ENCODE data around the gene INTS14.

Gene INTS14

GRCh38 chr15:65610871-65611718 is at the start of gene INTS14:
INTS14 (minus strand) TSS chr15:65611131; CDS start chr15:65607380, 3,751 bp downstream.
- peak; percentile 95 for DNase-seq

DNA sequence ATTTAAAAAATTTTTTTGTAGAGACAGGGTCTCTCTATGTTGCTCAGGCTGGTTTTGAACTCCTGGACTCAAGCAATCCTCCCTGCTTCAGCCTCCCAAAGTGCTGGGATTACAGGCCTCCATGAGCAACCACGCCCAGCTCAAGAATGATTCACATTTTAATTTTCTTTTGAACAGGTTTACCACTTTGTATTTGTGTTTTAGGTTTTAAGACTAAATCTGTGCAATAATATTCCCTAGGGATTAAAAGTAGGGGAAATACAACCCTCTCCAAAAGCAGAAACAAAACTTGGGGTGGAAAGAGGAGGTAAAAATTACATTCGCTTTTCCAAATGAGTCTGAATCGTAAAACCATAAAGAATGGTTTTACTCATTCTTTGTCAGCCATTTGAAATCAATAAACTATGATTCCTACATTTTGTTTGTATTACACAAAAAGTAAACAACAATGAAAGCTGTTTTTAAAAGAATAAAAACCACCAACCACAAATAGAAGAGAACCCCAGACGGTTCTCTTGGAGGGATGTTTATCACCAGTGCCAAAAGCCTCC is 48.6 kb upstream of the INTS14 start:
- DNase-seq: no peak

GRCh38 chr15:65655457-65655856 is 44.5 kb upstream of the INTS14 start:
- DNase-seq: no peak

DNA sequence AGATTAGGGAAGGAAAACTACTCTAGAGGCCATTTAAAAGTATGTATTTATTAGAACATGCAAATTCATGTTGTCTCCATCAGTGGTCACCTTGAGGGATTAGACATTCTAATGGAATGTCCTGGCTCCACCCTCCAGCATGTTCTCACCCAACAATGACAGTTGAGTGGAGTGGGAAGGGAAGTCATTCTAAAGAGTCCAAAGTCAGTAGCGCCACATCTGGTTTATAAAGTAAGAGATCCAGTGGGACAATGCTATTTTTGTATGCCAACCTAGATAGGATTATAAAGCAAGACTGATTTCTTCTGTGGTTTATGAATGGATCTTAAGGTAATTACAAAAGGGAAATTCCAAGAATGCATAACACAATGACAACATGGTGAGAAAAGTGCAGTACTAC is 44.1 kb upstream of the INTS14 start:
- no peak for DNase-seq

- DNase-seq: no peak
These were observed 43.0 kb upstream of the INTS14 start for GRCh38 chr15:65653801-65654521.

DNA sequence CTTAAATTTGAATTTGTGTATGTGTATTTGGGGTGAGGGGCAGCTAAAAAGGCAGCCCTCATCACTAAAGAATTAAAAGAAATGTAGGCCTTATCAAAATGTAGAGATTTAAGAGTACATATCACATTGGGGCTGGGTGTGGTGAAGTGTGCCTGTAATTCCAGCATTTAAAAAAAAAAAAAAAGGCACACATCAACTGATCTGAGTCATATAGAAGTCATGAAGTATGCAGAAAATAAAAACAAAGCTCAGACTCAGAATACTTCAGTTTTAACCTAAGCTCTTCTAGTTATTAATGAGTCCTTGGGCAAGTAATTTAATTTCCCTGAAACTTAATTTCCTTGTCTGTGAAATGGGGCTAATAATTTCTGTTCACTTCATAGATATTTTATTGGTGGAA is 42.4 kb upstream of the INTS14 start:
- no peak for DNase-seq

GRCh38 chr15:65651831-65652749 is 41.2 kb upstream of the INTS14 start:
- DNase-seq: no peak

- DNase-seq: no peak
These were observed 40.1 kb upstream of the INTS14 start for GRCh38 chr15:65651042-65651322.

GRCh38 chr15:65650312-65651041 is 39.5 kb upstream of the INTS14 start:
- no peak for DNase-seq

GRCh38 chr15:65646486-65646885 is 35.6 kb upstream of the INTS14 start:
- no peak for DNase-seq

DNA sequence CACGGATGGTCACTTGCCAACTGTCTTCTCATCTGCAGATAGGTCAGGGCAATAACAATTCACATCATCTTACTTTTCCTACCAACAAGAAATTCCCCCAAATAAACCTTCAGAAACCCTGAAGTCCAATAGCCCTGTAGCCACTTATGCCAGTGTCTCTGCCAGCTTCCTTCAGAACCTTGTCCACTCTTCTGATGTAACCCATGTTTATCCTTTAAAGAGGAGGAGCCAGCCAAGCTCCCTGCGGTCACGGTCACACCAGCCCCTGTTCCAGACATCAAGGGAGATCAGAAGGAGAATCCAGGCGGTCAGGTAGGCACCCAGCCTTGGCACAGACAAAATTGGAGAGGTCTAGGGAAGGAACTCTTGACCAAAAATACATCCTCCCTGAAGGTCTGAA is 34.5 kb upstream of the INTS14 start:
- DNase-seq: no peak

DNA sequence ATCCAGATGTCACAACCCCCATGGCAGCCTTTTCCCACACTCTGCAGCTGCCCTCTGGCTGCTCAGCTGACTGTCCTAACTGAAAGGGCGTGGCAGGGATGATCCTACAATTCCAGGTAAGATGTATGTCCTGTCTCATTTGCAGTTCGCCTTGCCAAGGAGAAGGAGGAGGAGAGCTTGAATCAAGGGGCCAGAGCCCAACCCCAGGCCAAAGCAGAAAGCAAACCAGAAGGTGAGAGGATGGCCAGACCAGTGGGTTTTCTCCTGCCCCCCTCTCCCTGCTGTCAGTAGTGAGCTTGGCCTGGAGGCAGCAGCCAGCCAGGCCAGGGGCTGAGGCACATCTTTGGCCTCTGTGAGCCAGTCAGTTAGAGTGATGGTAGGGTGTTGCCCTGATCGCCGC is 33.4 kb upstream of the INTS14 start:
- no peak for DNase-seq

DNA sequence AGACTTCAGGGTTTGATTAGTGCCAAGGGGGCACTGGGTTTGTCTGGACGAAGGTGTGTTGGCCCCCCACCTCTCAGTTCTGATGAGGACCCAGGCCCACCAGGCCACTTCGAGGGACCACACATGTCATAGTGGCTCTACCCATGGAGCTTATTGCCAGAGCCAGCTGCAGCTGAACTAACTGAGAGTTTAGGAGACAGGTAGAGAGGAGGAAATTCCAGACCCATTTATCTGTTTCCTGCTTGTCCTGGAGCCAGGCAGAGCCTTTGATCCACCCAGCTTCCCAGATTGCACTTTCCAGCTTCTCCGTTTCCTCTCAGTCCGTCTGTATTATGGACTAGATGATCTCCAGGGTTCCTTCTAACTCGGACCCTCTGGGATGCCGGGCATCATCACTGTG is 31.7 kb upstream of the INTS14 start:
- DNase-seq: no peak

GRCh38 chr15:65641768-65642475 is 31.0 kb upstream of the INTS14 start:
- no peak for DNase-seq

DNA sequence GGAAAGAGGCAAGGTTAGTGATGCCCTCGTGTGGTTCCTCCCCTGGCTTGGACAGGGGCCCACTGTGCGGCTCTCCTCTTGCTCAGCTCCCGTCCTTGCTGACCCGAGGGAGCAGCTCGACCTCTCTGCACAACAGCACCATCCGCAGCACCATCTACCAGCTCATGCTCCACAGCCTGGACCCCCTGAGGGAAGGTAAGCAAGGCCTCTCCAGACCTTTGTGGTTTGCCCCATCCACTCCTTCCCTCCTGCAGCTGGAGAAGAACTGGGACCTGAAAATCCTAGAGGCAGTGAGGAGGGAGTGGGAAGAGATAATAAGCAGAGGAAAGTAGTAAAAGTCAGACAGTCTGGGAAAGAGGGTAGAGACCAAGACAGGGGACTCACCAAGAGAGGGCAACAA is 28.6 kb upstream of the INTS14 start:
- no peak for DNase-seq

DNA sequence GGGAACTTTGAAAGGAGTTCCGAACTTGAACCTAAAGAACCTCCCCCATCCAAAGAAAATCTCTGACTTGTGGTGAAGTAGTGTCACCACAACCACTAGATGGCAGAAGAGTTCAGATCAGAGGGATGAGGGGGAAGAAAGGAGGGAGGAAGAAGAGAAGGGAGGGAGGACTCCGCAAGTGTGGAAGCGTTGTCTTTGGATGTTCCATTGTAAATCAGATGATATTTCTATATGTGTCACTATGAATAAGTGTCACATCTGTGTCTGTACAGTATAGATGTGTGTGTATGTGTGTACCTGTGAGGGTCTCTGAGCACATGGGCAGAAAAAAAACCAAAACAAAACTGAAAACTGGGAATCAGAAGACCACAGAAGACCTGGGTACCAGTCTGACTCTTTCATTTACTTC is 27.8 kb upstream of the INTS14 start:
- peak; percentile 64 for DNase-seq

- no peak for DNase-seq
These were observed 27.2 kb upstream of the INTS14 start for GRCh38 chr15:65638109-65638508.

- DNase-seq: no peak
These were observed 23.4 kb upstream of the INTS14 start for GRCh38 chr15:65634356-65634755.

GRCh38 chr15:65633752-65634151 is 22.8 kb upstream of the INTS14 start:
- DNase-seq: no peak

GRCh38 chr15:65632780-65633375 is 21.9 kb upstream of the INTS14 start:
- DNase-seq: no peak

GRCh38 chr15:65631503-65631902 is 20.6 kb upstream of the INTS14 start:
- DNase-seq: no peak

Data from NCI-H146 (cell line).